ENCODE results near the gene EVC.

EVC gene

GRCh38 chr4:5755679-5756078 is 44.7 kb downstream of the EVC start:
- TF ChIP-seq, protein P1, sequence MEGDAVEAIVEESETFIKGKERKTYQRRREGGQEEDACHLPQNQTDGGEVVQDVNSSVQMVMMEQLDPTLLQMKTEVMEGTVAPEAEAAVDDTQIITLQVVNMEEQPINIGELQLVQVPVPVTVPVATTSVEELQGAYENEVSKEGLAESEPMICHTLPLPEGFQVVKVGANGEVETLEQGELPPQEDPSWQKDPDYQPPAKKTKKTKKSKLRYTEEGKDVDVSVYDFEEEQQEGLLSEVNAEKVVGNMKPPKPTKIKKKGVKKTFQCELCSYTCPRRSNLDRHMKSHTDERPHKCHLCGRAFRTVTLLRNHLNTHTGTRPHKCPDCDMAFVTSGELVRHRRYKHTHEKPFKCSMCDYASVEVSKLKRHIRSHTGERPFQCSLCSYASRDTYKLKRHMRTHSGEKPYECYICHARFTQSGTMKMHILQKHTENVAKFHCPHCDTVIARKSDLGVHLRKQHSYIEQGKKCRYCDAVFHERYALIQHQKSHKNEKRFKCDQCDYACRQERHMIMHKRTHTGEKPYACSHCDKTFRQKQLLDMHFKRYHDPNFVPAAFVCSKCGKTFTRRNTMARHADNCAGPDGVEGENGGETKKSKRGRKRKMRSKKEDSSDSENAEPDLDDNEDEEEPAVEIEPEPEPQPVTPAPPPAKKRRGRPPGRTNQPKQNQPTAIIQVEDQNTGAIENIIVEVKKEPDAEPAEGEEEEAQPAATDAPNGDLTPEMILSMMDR (IDR thresholded peaks at IDR 0.05; ENCODE audit: borderline replicate concordance, insufficient read depth, low read depth, low read length): no peak
- H3K4me3 ChIP-seq (ENCODE audit: low read depth, low read length): no peak overlapping the region

- no peak overlapping the region for H3K4me3 ChIP-seq (ENCODE audit: low read depth, low read length)
- TF ChIP-seq, protein P1 (IDR thresholded peaks at IDR 0.05; ENCODE audit: borderline replicate concordance, insufficient read depth, low read depth, low read length): no peak
Observed at GRCh38 chr4:5756271-5756670, 45.3 kb downstream of the EVC start.

- TF ChIP-seq, protein P1 (IDR thresholded peaks at IDR 0.05; ENCODE audit: borderline replicate concordance, insufficient read depth, low read depth, low read length): no peak
- H3K4me3 ChIP-seq (ENCODE audit: low read depth, low read length): no peak overlapping the region
Observed at GRCh38 chr4:5757091-5757490, 46.1 kb downstream of the EVC start.

DNA sequence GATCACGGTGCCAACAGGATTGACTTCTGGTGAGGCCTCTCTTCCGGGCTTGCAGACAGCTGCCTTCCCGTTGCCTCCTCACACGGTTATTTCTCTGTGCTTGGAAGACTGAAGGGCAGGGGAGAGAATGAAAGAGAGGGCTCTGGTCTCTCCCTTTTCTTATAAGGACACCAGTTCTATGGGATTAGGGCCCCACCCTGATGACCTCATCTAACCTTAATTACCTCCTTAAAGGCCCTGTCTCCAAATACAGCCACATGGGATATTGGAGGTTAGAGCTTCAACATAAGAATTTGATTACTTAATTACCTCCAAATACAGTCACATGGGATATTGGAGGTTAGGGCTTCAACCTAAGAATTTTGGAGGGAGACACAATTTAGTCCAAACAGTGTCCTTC is 46.5 kb downstream of the EVC start:
- H3K4me3 ChIP-seq (ENCODE audit: low read depth, low read length): no peak overlapping the region
- TF ChIP-seq, protein P1 (IDR thresholded peaks at IDR 0.05; ENCODE audit: borderline replicate concordance, insufficient read depth, low read depth, low read length): no peak

DNA sequence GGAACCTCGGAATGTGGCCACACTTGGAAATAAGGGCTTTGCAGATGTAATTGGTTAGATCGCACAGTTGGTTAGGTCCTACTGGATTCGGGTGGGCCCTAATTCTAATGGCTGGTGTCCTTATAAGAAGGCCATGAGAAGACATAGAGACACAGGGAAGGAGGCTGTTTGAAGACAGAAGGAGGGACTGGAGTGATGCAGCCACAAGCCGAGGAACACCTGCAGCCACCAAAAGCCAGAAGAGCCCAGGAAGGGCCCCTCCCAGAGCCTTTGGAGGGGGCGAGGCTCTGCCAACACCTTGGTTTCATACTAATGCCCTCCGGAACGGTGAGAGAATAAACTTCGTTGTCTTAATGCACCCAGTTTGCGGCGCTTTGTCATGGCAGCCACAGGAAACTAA is 47.0 kb downstream of the EVC start:
- TF ChIP-seq, protein P1 (IDR thresholded peaks at IDR 0.05; ENCODE audit: borderline replicate concordance, insufficient read depth, low read depth, low read length): no peak
- H3K4me3 ChIP-seq (ENCODE audit: low read depth, low read length): no peak overlapping the region

DNA sequence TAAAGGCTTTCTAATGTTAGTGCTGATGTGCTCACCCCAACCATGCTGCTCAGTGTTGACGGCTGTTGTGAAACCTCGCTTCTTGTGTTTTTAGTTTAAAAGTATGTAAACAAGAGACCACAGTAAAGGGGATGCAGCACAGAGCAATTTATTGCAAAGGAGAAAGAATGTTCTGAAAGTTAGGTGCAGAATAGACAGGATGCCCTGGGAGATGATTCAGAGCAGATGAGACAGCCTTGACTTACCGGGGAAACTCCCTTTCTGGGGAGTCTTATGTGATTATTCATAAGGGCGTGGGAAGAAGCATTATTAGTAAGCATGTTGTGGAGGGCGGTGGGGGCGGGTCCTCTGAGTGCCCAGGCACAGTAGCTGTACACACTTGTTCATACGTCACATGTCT is 47.7 kb downstream of the EVC start:
- TF ChIP-seq, protein P1 (IDR thresholded peaks at IDR 0.05; ENCODE audit: borderline replicate concordance, insufficient read depth, low read depth, low read length): no peak
- no peak overlapping the region for H3K4me3 ChIP-seq (ENCODE audit: low read depth, low read length)

- TF ChIP-seq, protein P1 (IDR thresholded peaks at IDR 0.05; ENCODE audit: borderline replicate concordance, insufficient read depth, low read depth, low read length): no peak
- no peak overlapping the region for H3K4me3 ChIP-seq (ENCODE audit: low read depth, low read length)
Observed at GRCh38 chr4:5759236-5760075, 48.5 kb downstream of the EVC start.

Data from GM12875 (cell line).